ENCODE data around the gene NRG2.

The NRG2 gene

GRCh38 chr5:139964994-139965565, 78.0 kb downstream of the NRG2 start:
- no peak for DNase-seq

GRCh38 chr5:139964266-139964993, 78.7 kb downstream of the NRG2 start:
- DNase-seq = no peak

- DNase-seq = no peak
Observed at GRCh38 chr5:139962445-139962844, 80.7 kb downstream of the NRG2 start.

GRCh38 chr5:139961435-139962157, 81.5 kb downstream of the NRG2 start:
- no peak for DNase-seq

- no peak for DNase-seq
Observed at GRCh38 chr5:139960723-139961383, 82.2 kb downstream of the NRG2 start.

GRCh38 chr5:139958432-139959148, 84.5 kb downstream of the NRG2 start:
- DNase-seq = no peak

GRCh38 chr5:139956342-139956741, 86.8 kb downstream of the NRG2 start:
- no peak for DNase-seq

GRCh38 chr5:139955616-139956273, 87.4 kb downstream of the NRG2 start:
- no peak for DNase-seq

GRCh38 chr5:139955053-139955605, 88.0 kb downstream of the NRG2 start:
- no peak for DNase-seq

GRCh38 chr5:139954462-139954861, 88.6 kb downstream of the NRG2 start:
- DNase-seq = no peak

GRCh38 chr5:139954022-139954421, 89.1 kb downstream of the NRG2 start:
- no peak for DNase-seq

GRCh38 chr5:139952574-139952973, 90.5 kb downstream of the NRG2 start:
- no peak for DNase-seq

GRCh38 chr5:139951983-139952382, 91.1 kb downstream of the NRG2 start:
- DNase-seq = no peak

GRCh38 chr5:139951296-139951924, 91.7 kb downstream of the NRG2 start:
- DNase-seq = no peak

- DNase-seq = no peak
Observed at GRCh38 chr5:139950436-139950835, 92.7 kb downstream of the NRG2 start.

- DNase-seq = no peak
Observed at GRCh38 chr5:139949710-139950109, 93.4 kb downstream of the NRG2 start.

GRCh38 chr5:139947727-139948126, 95.4 kb downstream of the NRG2 start:
- no peak for DNase-seq

- no peak for DNase-seq
Observed at GRCh38 chr5:139946440-139946839, 96.7 kb downstream of the NRG2 start.

- DNase-seq = no peak
Observed at GRCh38 chr5:139946006-139946405, 97.1 kb downstream of the NRG2 start.

GRCh38 chr5:139942243-139942642, 100.9 kb downstream of the NRG2 start:
- DNase-seq = no peak

- no peak for DNase-seq
Observed at GRCh38 chr5:139930406-139930805, 112.7 kb downstream of the NRG2 start.
